ENCODE results near the gene NR2E1. TPM values are rescaled to one million over a fixed set of nuclear protein-coding genes. Genes with fewer than 3 reads are reported as not detected.
A peak's percentile ranks its signal among the peaks of the same experiment; 100 is the strongest.

The NR2E1 gene
- total RNA-seq, 2 experiments from 2014 or later = not detected

GRCh38 chr6:108176281-108177089 is 10.7 kb downstream of the NR2E1 start:
- peak overlapping the region; percentile 45 for H3K4me3 Mint-ChIP-seq

GRCh38 chr6:108179741-108180140 is 13.9 kb downstream of the NR2E1 start:
- H3K4me1 Mint-ChIP-seq (ENCODE audit: low read depth) = peaks cover 13% of the 10 kb centered on the region
- H3K9me3 Mint-ChIP-seq (ENCODE audit: insufficient read depth) = no peaks in the 10 kb centered on the region
- peaks cover 70% of the 10 kb centered on the region for H3K27me3 Mint-ChIP-seq (ENCODE audit: low read depth)
- H3K36me3 Mint-ChIP-seq (ENCODE audit: low read depth) = peaks cover 5% of the 10 kb centered on the region
- H3K27ac Mint-ChIP-seq = no peak overlapping the region
- POLR2A ChIA-PET = no interaction called here
- ATAC-seq (no peak), DNase-seq (no peak)
- H3K4me3 Mint-ChIP-seq = no peak overlapping the region
- CTCF ChIA-PET = interaction anchor here (1.3 to 1.5 kb wide), 2 partner anchors 12 to 14 kb away, joined by 3 to 4 read pairs; partner anchors contain the start of gene NR2E1

More at GRCh38 chr6:108176281-108177089, 10.7 kb downstream of the NR2E1 start:
- Mint-ChIP-seq H3K9me3 (ENCODE audit: insufficient read depth) (no peaks in the 10 kb centered on the region), H3K27ac (no peak overlapping the region), H3K27me3 (ENCODE audit: low read depth) (peaks cover 85% of the 10 kb centered on the region), H3K4me1 (ENCODE audit: low read depth) (peaks cover 15% of the 10 kb centered on the region), H3K36me3 (ENCODE audit: low read depth) (peaks cover 5% of the 10 kb centered on the region)
- DNase-seq = no peak
- POLR2A ChIA-PET = interaction anchor here (0.8 kb wide), 1 partner anchor 14 kb away, joined by 3 read pairs; no protein-coding TSS in a partner anchor
- CTCF ChIA-PET = interaction anchor here (0.6 to 2.9 kb wide), 3 partner anchors 58 to 316 kb away, joined by 3 to 15 read pairs (median 3); no protein-coding TSS in a partner anchor
- ATAC-seq = no peak

GRCh38 chr6:108180266-108180665 is 14.4 kb downstream of the NR2E1 start:
- CTCF ChIA-PET = interaction anchor here (1.3 to 1.5 kb wide), 2 partner anchors 12 to 15 kb away, joined by 3 to 4 read pairs; partner anchors contain the start of gene NR2E1
- DNase-seq = no peak

GRCh38 chr6:108180776-108181175 is 15.0 kb downstream of the NR2E1 start:
- ATAC-seq = no peak
- no peaks in the 10 kb centered on the region for H3K9me3 Mint-ChIP-seq (ENCODE audit: insufficient read depth)
- H3K4me1 Mint-ChIP-seq (ENCODE audit: low read depth) = peaks cover 6% of the 10 kb centered on the region
- ChIA-PET POLR2A (no interaction called here), CTCF (interaction anchor here (1.5 kb wide), 1 partner anchor 15 kb away, joined by 4 read pairs; the partner anchor contains the start of gene NR2E1)
- H3K27ac Mint-ChIP-seq = no peak overlapping the region
- DNase-seq = no peak
- H3K27me3 Mint-ChIP-seq (ENCODE audit: low read depth) = peaks cover 66% of the 10 kb centered on the region
- peaks cover 2% of the 10 kb centered on the region for H3K36me3 Mint-ChIP-seq (ENCODE audit: low read depth)
- no peak overlapping the region for H3K4me3 Mint-ChIP-seq

More at GRCh38 chr6:108180266-108180665, 14.4 kb downstream of the NR2E1 start:
- Mint-ChIP-seq H3K27me3 (ENCODE audit: low read depth) (peaks cover 68% of the 10 kb centered on the region), H3K9me3 (ENCODE audit: insufficient read depth) (no peaks in the 10 kb centered on the region), H3K36me3 (ENCODE audit: low read depth) (peaks cover 2% of the 10 kb centered on the region), H3K4me3 (no peak overlapping the region), H3K4me1 (ENCODE audit: low read depth) (peaks cover 11% of the 10 kb centered on the region), H3K27ac (no peak overlapping the region)
- POLR2A ChIA-PET = no interaction called here
- ATAC-seq = no peak

- H3K4me3 Mint-ChIP-seq = no peak overlapping the region
- peaks cover 40% of the 10 kb centered on the region for H3K27me3 Mint-ChIP-seq (ENCODE audit: low read depth)
- ChIA-PET POLR2A (no interaction called here), CTCF (no interaction called here)
- H3K36me3 Mint-ChIP-seq (ENCODE audit: low read depth) = no peaks in the 10 kb centered on the region
- ATAC-seq (no peak), DNase-seq (no peak)
- no peaks in the 10 kb centered on the region for H3K4me1 Mint-ChIP-seq (ENCODE audit: low read depth)
- H3K9me3 Mint-ChIP-seq (ENCODE audit: insufficient read depth) = no peaks in the 10 kb centered on the region
- H3K27ac Mint-ChIP-seq = no peak overlapping the region
These were observed 20.4 kb downstream of the NR2E1 start for GRCh38 chr6:108186226-108186625.

- no peak for DNase-seq
- no peak overlapping the region for H3K4me3 Mint-ChIP-seq
- H3K4me1 Mint-ChIP-seq (ENCODE audit: low read depth) = no peaks in the 10 kb centered on the region
- ChIA-PET POLR2A (no interaction called here), CTCF (no interaction called here)
- peaks cover 36% of the 10 kb centered on the region for H3K27me3 Mint-ChIP-seq (ENCODE audit: low read depth)
- no peaks in the 10 kb centered on the region for H3K36me3 Mint-ChIP-seq (ENCODE audit: low read depth)
- H3K9me3 Mint-ChIP-seq (ENCODE audit: insufficient read depth) = no peaks in the 10 kb centered on the region
- H3K27ac Mint-ChIP-seq = no peak overlapping the region
- ATAC-seq = no peak
These were observed 21.7 kb downstream of the NR2E1 start for GRCh38 chr6:108187519-108187918.

- H3K27ac Mint-ChIP-seq = no peak overlapping the region
- H3K36me3 Mint-ChIP-seq (ENCODE audit: low read depth) = no peaks in the 10 kb centered on the region
- POLR2A ChIA-PET = interaction anchor here (0.6 to 0.7 kb wide), 2 partner anchors 179 to 1546 kb away, joined by 3 read pairs; no protein-coding TSS in a partner anchor
- no peak overlapping the region for H3K4me3 Mint-ChIP-seq
- ATAC-seq (no peak), DNase-seq (no peak)
- no peaks in the 10 kb centered on the region for H3K9me3 Mint-ChIP-seq (ENCODE audit: insufficient read depth)
- CTCF ChIA-PET = no interaction called here
- H3K27me3 Mint-ChIP-seq (ENCODE audit: low read depth) = peaks cover 21% of the 10 kb centered on the region
- no peaks in the 10 kb centered on the region for H3K4me1 Mint-ChIP-seq (ENCODE audit: low read depth)
These were observed 27.3 kb downstream of the NR2E1 start for GRCh38 chr6:108193131-108193530.

GRCh38 chr6:108193835-108194234 is 28.0 kb downstream of the NR2E1 start:
- no peaks in the 10 kb centered on the region for H3K4me1 Mint-ChIP-seq (ENCODE audit: low read depth)
- DNase-seq (no peak), ATAC-seq (no peak)
- ChIA-PET POLR2A (interaction anchor here (0.7 kb wide), 1 partner anchor 178 kb away, joined by 3 read pairs; no protein-coding TSS in a partner anchor), CTCF (no interaction called here)
- H3K27ac Mint-ChIP-seq = no peak overlapping the region
- H3K9me3 Mint-ChIP-seq (ENCODE audit: insufficient read depth) = no peaks in the 10 kb centered on the region
- H3K4me3 Mint-ChIP-seq = no peak overlapping the region
- H3K36me3 Mint-ChIP-seq (ENCODE audit: low read depth) = no peaks in the 10 kb centered on the region
- H3K27me3 Mint-ChIP-seq (ENCODE audit: low read depth) = peaks cover 17% of the 10 kb centered on the region

GRCh38 chr6:108194503-108194902 is 28.7 kb downstream of the NR2E1 start:
- H3K27me3 Mint-ChIP-seq (ENCODE audit: low read depth) = peaks cover 13% of the 10 kb centered on the region
- ChIA-PET POLR2A (no interaction called here), CTCF (no interaction called here)
- H3K4me1 Mint-ChIP-seq (ENCODE audit: low read depth) = no peaks in the 10 kb centered on the region
- DNase-seq (no peak), ATAC-seq (no peak)
- H3K36me3 Mint-ChIP-seq (ENCODE audit: low read depth) = no peaks in the 10 kb centered on the region
- H3K9me3 Mint-ChIP-seq (ENCODE audit: insufficient read depth) = no peaks in the 10 kb centered on the region
- no peak overlapping the region for H3K27ac Mint-ChIP-seq
- no peak overlapping the region for H3K4me3 Mint-ChIP-seq

- ATAC-seq (no peak), DNase-seq (no peak)
- ChIA-PET CTCF (no interaction called here), POLR2A (interaction anchor here (0.7 kb wide), 1 partner anchor 19 kb away, joined by 4 read pairs; no protein-coding TSS in a partner anchor)
- Mint-ChIP-seq H3K27ac (no peak overlapping the region), H3K4me1 (ENCODE audit: low read depth) (no peaks in the 10 kb centered on the region), H3K9me3 (ENCODE audit: insufficient read depth) (no peaks in the 10 kb centered on the region), H3K27me3 (ENCODE audit: low read depth) (peaks cover 12% of the 10 kb centered on the region), H3K4me3 (no peak overlapping the region), H3K36me3 (ENCODE audit: low read depth) (no peaks in the 10 kb centered on the region)
These were observed 29.4 kb downstream of the NR2E1 start for GRCh38 chr6:108195209-108195608.

GRCh38 chr6:108198761-108199498 is 33.1 kb downstream of the NR2E1 start:
- H3K27ac Mint-ChIP-seq = no peak overlapping the region
- peaks cover 5% of the 10 kb centered on the region for H3K27me3 Mint-ChIP-seq (ENCODE audit: low read depth)
- POLR2A ChIA-PET = no interaction called here
- no peak for ATAC-seq
- CTCF ChIA-PET = no interaction called here
- H3K4me3 Mint-ChIP-seq = no peak overlapping the region
- no peak for DNase-seq
- H3K9me3 Mint-ChIP-seq (ENCODE audit: insufficient read depth) = no peaks in the 10 kb centered on the region
- H3K4me1 Mint-ChIP-seq (ENCODE audit: low read depth) = no peaks in the 10 kb centered on the region
- H3K36me3 Mint-ChIP-seq (ENCODE audit: low read depth) = no peaks in the 10 kb centered on the region

GRCh38 chr6:108200186-108200585 is 34.4 kb downstream of the NR2E1 start:
- ChIA-PET CTCF (no interaction called here), POLR2A (no interaction called here)
- no peaks in the 10 kb centered on the region for H3K4me1 Mint-ChIP-seq (ENCODE audit: low read depth)
- DNase-seq = no peak
- no peaks in the 10 kb centered on the region for H3K9me3 Mint-ChIP-seq (ENCODE audit: insufficient read depth)
- H3K36me3 Mint-ChIP-seq (ENCODE audit: low read depth) = no peaks in the 10 kb centered on the region
- no peaks in the 10 kb centered on the region for H3K27me3 Mint-ChIP-seq (ENCODE audit: low read depth)
- H3K27ac Mint-ChIP-seq = no peak overlapping the region
- no peak for ATAC-seq
- H3K4me3 Mint-ChIP-seq = no peak overlapping the region

Measured in activated CD8-positive, alpha-beta T cell treated with anti-CD3 and anti-CD28 coated beads, Interleukin-2, amount 10 ng/mL, durations not matched to agents 7 days and 5 days (primary cell).